IPS DF 6.9 (cell line): Measurements from ENCODE around the gene HADH.

Experiments
- DNase-seq: peaks from one replicate; pipeline ENCODE4 v3.0.0-alpha.2; 2013; ENCODE audit warnings: low read depth, low spot score
- H3K27ac ChIP-seq: one replicate; pipeline ENCODE4 v1.5.1; 2013; ENCODE audit warnings: low read length, control low read depth
- H3K27me3 ChIP-seq: 2 replicates; pipeline ENCODE4 v1.6.1; 2013; ENCODE audit warnings: mild to moderate bottlenecking, low read length; ENCODE audit not compliant: control insufficient read depth, insufficient read depth
- H3K36me3 ChIP-seq: 2 replicates; pipeline ENCODE4 v1.6.1; 2013; ENCODE audit warnings: low read length; ENCODE audit not compliant: control insufficient read depth, insufficient read depth
- H3K4me1 ChIP-seq: 2 replicates; pipeline ENCODE4 v1.6.1; 2013; ENCODE audit warnings: low read length; ENCODE audit not compliant: control insufficient read depth, insufficient read depth
- H3K4me3 ChIP-seq: 2 replicates; pipeline ENCODE4 v1.5.1; 2013; ENCODE audit warnings: mild to moderate bottlenecking, low read length
- H3K9me3 ChIP-seq: 2 replicates; pipeline ENCODE4 v1.6.1; 2013; ENCODE audit warnings: low read length, inconsistent platforms; ENCODE audit not compliant: control insufficient read depth, insufficient read depth
- WGBS: extraction: QIAGEN DNeasy Blood & Tissue Kit; methylation state at CpG from one replicate; pipeline ENCODE4 v1.1.7; 2013; ENCODE audit warnings: mixed read lengths, missing lambda C conversion rate; ENCODE audit not compliant: insufficient read length, insufficient coverage; 5-methylcytosine and 5-hydroxymethylcytosine counted together

HADH gene

GRCh38 chr4:107974523-107974922 lies 15.2 kb upstream of the HADH start:
- Histone ChIP-seq H3K36me3 (no peaks in the 10 kb centered on the region), H3K27ac (no peak overlapping the region), H3K4me1 (no peaks in the 10 kb centered on the region), H3K9me3 (no peaks in the 10 kb centered on the region), H3K27me3 (no peaks in the 10 kb centered on the region), H3K4me3 (no peak overlapping the region)
- WGBS = no CpG with 5 or more reads among the region's 3 CpGs
- DNase-seq = no peak

GRCh38 chr4:107977482-107977881 lies 12.2 kb upstream of the HADH start:
- Histone ChIP-seq H3K9me3 (no peaks in the 10 kb centered on the region), H3K4me1 (no peaks in the 10 kb centered on the region), H3K36me3 (no peaks in the 10 kb centered on the region), H3K27ac (no peak overlapping the region), H3K27me3 (no peaks in the 10 kb centered on the region), H3K4me3 (no peak overlapping the region)
- no peak for DNase-seq
- WGBS = no CpG with 5 or more reads among the region's 4 CpGs

- Histone ChIP-seq H3K27me3 (no peaks in the 10 kb centered on the region), H3K27ac (no peak overlapping the region), H3K36me3 (no peaks in the 10 kb centered on the region), H3K9me3 (no peaks in the 10 kb centered on the region), H3K4me1 (no peaks in the 10 kb centered on the region), H3K4me3 (no peak overlapping the region)
- WGBS = no CpG with 5 or more reads among the region's 3 CpGs
- DNase-seq = no peak
Observed at GRCh38 chr4:107977966-107978705, 11.6 kb upstream of the HADH start.

- Histone ChIP-seq H3K4me1 (no peaks in the 10 kb centered on the region), H3K27me3 (no peaks in the 10 kb centered on the region), H3K27ac (no peak overlapping the region), H3K36me3 (no peaks in the 10 kb centered on the region), H3K9me3 (no peaks in the 10 kb centered on the region), H3K4me3 (no peak overlapping the region)
- no peak for DNase-seq
- no CpG with 5 or more reads among the region's 2 CpGs for WGBS
Observed at GRCh38 chr4:107978716-107979451, 10.8 kb upstream of the HADH start.

GRCh38 chr4:107987916-107988762 lies 1.6 kb upstream of the HADH start:
- Histone ChIP-seq H3K4me1 (no peaks in the 10 kb centered on the region), H3K27ac (no peak overlapping the region), H3K9me3 (no peaks in the 10 kb centered on the region), H3K4me3 (no peak overlapping the region), H3K27me3 (no peaks in the 10 kb centered on the region), H3K36me3 (no peaks in the 10 kb centered on the region)
- WGBS = no CpG with 5 or more reads among the region's 10 CpGs
- no peak for DNase-seq

- H3K27me3 ChIP-seq = no peaks in the 10 kb centered on the region
- no peaks in the 10 kb centered on the region for H3K9me3 ChIP-seq
- H3K4me1 ChIP-seq = no peaks in the 10 kb centered on the region
- no peak for DNase-seq
- no peaks in the 10 kb centered on the region for H3K36me3 ChIP-seq
- no peak overlapping the region for H3K27ac ChIP-seq
- H3K4me3 ChIP-seq = no peak overlapping the region
- no CpG with 5 or more reads among the region's 5 CpGs for WGBS
Observed at GRCh38 chr4:107988763-107989035, 990 bp upstream of the HADH start.

GRCh38 chr4:107989162-107989536 lies 540 bp upstream of the HADH start:
- Histone ChIP-seq H3K27me3 (no peaks in the 10 kb centered on the region), H3K27ac (no peak overlapping the region), H3K4me3 (peak overlapping the region; percentile 73; the same call in 1 of the 2 replicates), H3K9me3 (no peaks in the 10 kb centered on the region), H3K4me1 (no peaks in the 10 kb centered on the region), H3K36me3 (no peaks in the 10 kb centered on the region)
- WGBS = no CpG with 5 or more reads among the region's 8 CpGs
- DNase-seq = no peak

GRCh38 chr4:107991945-107992630 lies 2.4 kb downstream of the HADH start:
- no peak overlapping the region for H3K4me3 ChIP-seq
- no peaks in the 10 kb centered on the region for H3K4me1 ChIP-seq
- H3K36me3 ChIP-seq = no peaks in the 10 kb centered on the region
- H3K27me3 ChIP-seq = no peaks in the 10 kb centered on the region
- no peak overlapping the region for H3K27ac ChIP-seq
- no peaks in the 10 kb centered on the region for H3K9me3 ChIP-seq
- no peak for DNase-seq
- no CpG with 5 or more reads among the region's 3 CpGs for WGBS

GRCh38 chr4:107993969-107994368 lies 4.3 kb downstream of the HADH start:
- H3K9me3 ChIP-seq = no peaks in the 10 kb centered on the region
- no peak overlapping the region for H3K27ac ChIP-seq
- no peak for DNase-seq
- no peaks in the 10 kb centered on the region for H3K27me3 ChIP-seq
- no peaks in the 10 kb centered on the region for H3K4me1 ChIP-seq
- no peak overlapping the region for H3K4me3 ChIP-seq
- H3K36me3 ChIP-seq = no peaks in the 10 kb centered on the region
- WGBS = no CpG with 5 or more reads among the region's 3 CpGs

- Histone ChIP-seq H3K27me3 (no peaks in the 10 kb centered on the region), H3K9me3 (no peaks in the 10 kb centered on the region), H3K27ac (no peak overlapping the region), H3K4me1 (no peaks in the 10 kb centered on the region), H3K4me3 (no peak overlapping the region), H3K36me3 (no peaks in the 10 kb centered on the region)
- no peak for DNase-seq
Observed at GRCh38 chr4:107994894-107995293, 5.2 kb downstream of the HADH start.
